Caco-2 (cell line): ENCODE data around the gene TMEM95. TPM values are rescaled to one million over a fixed set of nuclear protein-coding genes. Genes with fewer than 3 reads are reported as not detected.

ENCODE experiments used
- BruUV-seq: library from RNA; stranded (reverse); fragments of 400-500 nt; replicated peaks from 2 replicates; lab custom pipeline; 2021; lab: Mats Ljungman, UMichigan
- CTCF ChIA-PET: fragments of 300-600 bp; sonication (Branson Sonifier 250); formaldehyde crosslinking; loops from one replicate; lab custom pipeline; 2022; ENCODE audit warnings: antibody characterized with exemption; lab: Charles Lee
- POLR2A ChIA-PET: fragments of 300-600 bp; sonication (Branson Sonifier 250); formaldehyde crosslinking; loops from one replicate; lab custom pipeline; 2022; ENCODE audit warnings: antibody characterized with exemption; lab: Charles Lee
- DNase-seq, 2 experiments: peaks; one replicate each; pipeline versions ENCODE4 v3.0.0 to v3.0.0-alpha.2; 2020 to 2022
- H3K27me3 ChIP-seq: replicated peaks from 2 replicates; pipeline ENCODE4 v1.6.0; 2011; ENCODE audit warnings: low read length; ENCODE audit not compliant: control insufficient read depth, insufficient read depth
- H3K36me3 ChIP-seq: 2 replicates; pipeline ENCODE4 v1.5.1; 2011; ENCODE audit warnings: low read length; ENCODE audit not compliant: control insufficient read depth, insufficient read depth
- H3K4me1 ChIP-seq: fragments of 250-450 bp; sonication (Bioruptor Pico); 2 replicates; pipeline ENCODE4 v1.5.1; 2020; ENCODE audit warnings: mild to moderate bottlenecking
- H3K4me3 ChIP-seq: 2 replicates; pipeline ENCODE4 v1.5.1; 2011; ENCODE audit warnings: low read depth, mild to moderate bottlenecking, control low read depth, low read length
- H3K9me3 ChIP-seq: fragments of 250-450 bp; sonication (Bioruptor Pico); 2 replicates; pipeline ENCODE4 v1.5.1; 2020; ENCODE audit warnings: mild to moderate bottlenecking, moderate library complexity
- H3K27ac Mint-ChIP-seq: one replicate; pipeline ENCODE4 v1.8.0; 2022; ENCODE audit warnings: mixed read lengths; ENCODE audit not compliant: unreplicated experiment
- H3K27me3 Mint-ChIP-seq: one replicate; pipeline ENCODE4 v1.8.0; 2022; ENCODE audit warnings: mixed read lengths; ENCODE audit not compliant: insufficient read depth, unreplicated experiment
- H3K36me3 Mint-ChIP-seq: one replicate; pipeline ENCODE4 v1.8.0; 2022; ENCODE audit warnings: mild to moderate bottlenecking, mixed read lengths; ENCODE audit not compliant: insufficient read depth, unreplicated experiment
- H3K4me1 Mint-ChIP-seq: one replicate; pipeline ENCODE4 v1.8.0; 2022; ENCODE audit warnings: low read depth, mixed read lengths; ENCODE audit not compliant: unreplicated experiment
- H3K4me3 Mint-ChIP-seq: one replicate; pipeline ENCODE4 v1.8.0; 2022; ENCODE audit warnings: mild to moderate bottlenecking, moderate library complexity, mixed read lengths; ENCODE audit not compliant: unreplicated experiment
- H3K9me3 Mint-ChIP-seq: one replicate; pipeline ENCODE4 v1.8.0; 2022; ENCODE audit warnings: mixed read lengths; ENCODE audit not compliant: unreplicated experiment
- intact Hi-C: fragments of 100-400 bp; cut with micrococcal nuclease; formaldehyde crosslinking; loops from one replicate; pipeline ENCODE4 v1.10.0; 2022; ENCODE audit not compliant: unreplicated experiment
- total RNA-seq: library from RNA; stranded (reverse); gene quantifications from 2 replicates; pipeline ENCODE4 v1.2.3, GENCODE V29; 2022
- TF ChIP-seq, protein P1 (sequence below), 2 experiments: fragments of 200-600 bp in 1 of 2; IDR thresholded peaks; 1 replicate in 1 of 2; 2 replicates in 1 of 2; pipeline versions ENCODE4 v1.5.1 to v1.8.0; 2011 to 2022; ENCODE audit warnings: antibody characterized with exemption in 1 of 2, control low read depth in 1 of 2, inconsistent platforms in 1 of 2, low read depth in 1 of 2, low read length in 1 of 2, mild to moderate bottlenecking in 1 of 2, moderate library complexity in 1 of 2; ENCODE audit not compliant: insufficient read depth in 1 of 2, severe bottlenecking in 1 of 2, unreplicated experiment in 1 of 2

TMEM95 gene
- total RNA-seq, 1 experiment from 2014 or later: not detected

DNA sequence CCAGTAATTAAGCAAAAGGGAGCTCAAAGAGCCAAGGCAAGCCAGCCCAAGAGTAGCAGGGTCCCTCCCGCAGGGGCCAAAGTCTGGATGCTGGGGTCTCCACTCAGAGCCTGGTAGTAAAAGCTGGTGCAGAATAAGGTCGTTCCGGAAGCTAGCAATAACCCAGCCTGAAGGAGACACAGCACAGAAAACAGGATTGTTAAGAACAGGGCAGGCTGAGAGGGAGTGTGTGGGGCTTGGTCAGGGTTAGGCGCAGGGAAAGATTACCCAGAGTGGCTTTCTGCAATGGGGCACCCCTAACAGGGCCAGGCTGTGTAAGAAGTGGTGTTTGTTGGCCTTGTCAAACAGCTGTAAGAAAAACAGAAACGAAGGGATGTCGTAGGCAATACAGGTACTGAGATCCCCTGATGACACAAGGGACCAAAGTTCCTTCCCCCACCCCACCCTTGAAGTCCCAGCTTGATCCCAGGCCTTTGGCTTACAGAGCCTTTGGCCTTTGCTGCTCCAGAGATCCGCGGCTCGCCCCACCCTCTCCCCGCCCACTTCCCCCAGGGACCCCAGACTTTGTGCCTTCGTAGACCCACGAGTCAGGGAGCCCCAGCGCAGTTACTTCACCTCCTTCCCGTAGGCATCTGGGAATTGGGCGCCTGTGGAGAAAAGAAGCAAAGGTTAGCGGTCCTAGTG, 48.2 kb downstream of the TMEM95 start:
- TF ChIP-seq, protein P1, sequence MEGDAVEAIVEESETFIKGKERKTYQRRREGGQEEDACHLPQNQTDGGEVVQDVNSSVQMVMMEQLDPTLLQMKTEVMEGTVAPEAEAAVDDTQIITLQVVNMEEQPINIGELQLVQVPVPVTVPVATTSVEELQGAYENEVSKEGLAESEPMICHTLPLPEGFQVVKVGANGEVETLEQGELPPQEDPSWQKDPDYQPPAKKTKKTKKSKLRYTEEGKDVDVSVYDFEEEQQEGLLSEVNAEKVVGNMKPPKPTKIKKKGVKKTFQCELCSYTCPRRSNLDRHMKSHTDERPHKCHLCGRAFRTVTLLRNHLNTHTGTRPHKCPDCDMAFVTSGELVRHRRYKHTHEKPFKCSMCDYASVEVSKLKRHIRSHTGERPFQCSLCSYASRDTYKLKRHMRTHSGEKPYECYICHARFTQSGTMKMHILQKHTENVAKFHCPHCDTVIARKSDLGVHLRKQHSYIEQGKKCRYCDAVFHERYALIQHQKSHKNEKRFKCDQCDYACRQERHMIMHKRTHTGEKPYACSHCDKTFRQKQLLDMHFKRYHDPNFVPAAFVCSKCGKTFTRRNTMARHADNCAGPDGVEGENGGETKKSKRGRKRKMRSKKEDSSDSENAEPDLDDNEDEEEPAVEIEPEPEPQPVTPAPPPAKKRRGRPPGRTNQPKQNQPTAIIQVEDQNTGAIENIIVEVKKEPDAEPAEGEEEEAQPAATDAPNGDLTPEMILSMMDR (IDR thresholded peaks at IDR 0.05; ENCODE audit: insufficient read depth in 1 of 2, low read depth in 1 of 2, low read length in 1 of 2, severe bottlenecking in 1 of 2, unreplicated experiment in 1 of 2): no peak
- Histone ChIP-seq H3K4me1 (no peaks in the 10 kb centered on the region), H3K36me3 (no peaks in the 10 kb centered on the region), H3K27me3 (no peaks in the 10 kb centered on the region), H3K9me3 (no peaks in the 10 kb centered on the region), H3K4me3 (peak overlapping the region; percentile 40)
- TSS peak; percentile 82 for BruUV-seq
- ChIA-PET CTCF (interaction anchor here (1.2 to 1.8 kb wide), 3 partner anchors 9 to 157 kb away, joined by 6 to 15 read pairs (median 6); partner anchors contain the start of genes PLSCR3 and TMEM102), POLR2A (interaction anchor here (1.0 to 2.4 kb wide), 5 partner anchors 9 to 171 kb away, joined by 5 to 38 read pairs (median 11); partner anchors contain the start of genes NEURL4, PLSCR3, TMEM102 and TNK1)
- peaks cover 6% of the 10 kb centered on the region for H3K36me3 Mint-ChIP-seq
- peak overlapping the region; percentile 76 for H3K4me3 Mint-ChIP-seq
- intact Hi-C loops: no loop called here
- peak; percentile 34 to 74 for DNase-seq
- H3K9me3 Mint-ChIP-seq: no peaks in the 10 kb centered on the region
- no peaks in the 10 kb centered on the region for H3K27me3 Mint-ChIP-seq
- peak overlapping the region; percentile 76 for H3K27ac Mint-ChIP-seq
- peaks cover 8% of the 10 kb centered on the region for H3K4me1 Mint-ChIP-seq

DNA sequence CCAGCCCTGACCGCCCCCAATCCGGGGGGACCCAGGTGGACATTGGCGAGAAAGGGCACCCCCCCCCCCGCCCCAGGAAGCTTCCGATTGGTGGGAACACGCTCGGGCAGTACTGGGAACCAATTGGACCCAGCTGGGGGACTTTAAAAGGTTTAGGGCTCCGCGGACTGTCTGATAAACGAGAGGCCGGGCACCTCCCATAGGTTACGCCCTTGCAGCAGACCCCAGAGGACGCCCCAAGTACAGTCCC, 48.7 kb downstream of the TMEM95 start:
- Histone ChIP-seq H3K9me3 (no peaks in the 10 kb centered on the region), H3K4me3 (peak overlapping the region; percentile 40), H3K4me1 (no peaks in the 10 kb centered on the region), H3K27me3 (no peaks in the 10 kb centered on the region), H3K36me3 (no peaks in the 10 kb centered on the region)
- Mint-ChIP-seq H3K36me3 (peaks cover 6% of the 10 kb centered on the region), H3K4me1 (peaks cover 8% of the 10 kb centered on the region), H3K9me3 (no peaks in the 10 kb centered on the region), H3K27ac (peak overlapping the region; percentile 76), H3K27me3 (no peaks in the 10 kb centered on the region), H3K4me3 (peak overlapping the region; percentile 76)
- POLR2A ChIA-PET: interaction anchor here (0.5 to 2.4 kb wide), 9 partner anchors 10 to 433 kb away, joined by 3 to 38 read pairs (median 5); partner anchors contain the start of genes NEURL4, PLSCR3, POLR2A and TMEM102
- intact Hi-C loops: no loop called here
- no peak for DNase-seq
- BruUV-seq: no TSS peak
- CTCF ChIA-PET: interaction anchor here (0.6 to 1.8 kb wide), 7 partner anchors 9 to 313 kb away, joined by 3 to 15 read pairs (median 6); partner anchors contain the start of genes DNAH2, NEURL4, PLSCR3 and TMEM102
- TF ChIP-seq, protein P1 (IDR thresholded peaks at IDR 0.05; ENCODE audit: insufficient read depth in 1 of 2, low read depth in 1 of 2, low read length in 1 of 2, severe bottlenecking in 1 of 2, unreplicated experiment in 1 of 2): no peak

DNA sequence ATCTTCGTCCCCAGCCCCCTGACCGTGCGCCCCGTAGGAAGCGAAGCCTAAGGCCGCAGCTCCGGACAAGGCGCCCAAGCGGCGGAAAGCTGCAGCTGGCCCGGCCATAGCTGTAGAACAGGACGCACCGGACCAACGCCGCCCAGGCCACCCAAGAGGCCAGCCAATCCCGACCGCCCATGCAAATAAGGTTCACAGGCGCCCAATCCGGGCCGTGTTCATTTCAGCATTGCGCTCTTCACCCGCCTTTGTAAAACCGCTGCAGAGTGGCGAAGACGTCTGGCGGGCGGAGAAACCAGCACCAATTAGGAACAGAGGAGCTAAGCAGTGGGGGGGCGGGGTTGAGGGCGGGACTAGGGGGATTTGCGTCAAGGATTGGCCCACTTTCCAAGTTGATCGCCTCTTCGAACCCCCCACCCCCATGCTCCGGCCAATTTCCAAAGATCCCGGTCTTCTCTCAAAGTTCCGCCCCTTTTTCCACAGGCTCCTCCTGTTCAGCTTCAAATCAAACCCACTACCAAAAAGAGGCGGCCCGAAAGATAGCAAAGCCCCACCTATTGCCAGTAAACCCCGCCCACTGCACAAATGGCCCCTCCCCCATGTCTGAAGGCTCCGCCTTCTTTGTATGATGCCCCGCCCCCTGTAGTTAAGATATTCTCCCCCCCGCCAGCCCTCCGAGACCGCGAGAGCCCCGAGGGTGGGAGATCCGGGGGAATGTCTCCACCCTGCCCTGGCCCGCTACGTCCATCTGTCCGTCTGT, 49.2 kb downstream of the TMEM95 start, which contains the start of gene TMEM256:
TMEM256 (minus strand) TSS at position 121 of the 760 bp plus-strand sequence; CDS start at position 108, 13 bp downstream.
- Histone ChIP-seq H3K36me3 (no peaks in the 10 kb centered on the region), H3K4me1 (no peaks in the 10 kb centered on the region), H3K9me3 (no peaks in the 10 kb centered on the region), H3K27me3 (no peaks in the 10 kb centered on the region), H3K4me3 (peak within 1 kb of the TSS; percentile 53)
- no peaks in the 10 kb centered on the region for H3K9me3 Mint-ChIP-seq
- POLR2A ChIA-PET: interaction anchor here (0.5 to 2.4 kb wide), 12 partner anchors 10 to 433 kb away, joined by 3 to 38 read pairs (median 4); partner anchors contain the start of genes MPDU1, NEURL4, PLSCR3 and POLR2A
- peaks cover 8% of the 10 kb centered on the region for H3K4me1 Mint-ChIP-seq
- intact Hi-C loops: loop anchor here (1.0 to 2.0 kb wide), 3 partner anchors 24 to 53 kb away; partner anchors contain the start of gene TMEM102
- H3K27me3 Mint-ChIP-seq: no peaks in the 10 kb centered on the region
- peaks cover 6% of the 10 kb centered on the region for H3K36me3 Mint-ChIP-seq
- peak; percentile 93 to 96 for DNase-seq
- TF ChIP-seq, protein P1 (IDR thresholded peaks at IDR 0.05; ENCODE audit: insufficient read depth in 1 of 2, low read depth in 1 of 2, low read length in 1 of 2, severe bottlenecking in 1 of 2, unreplicated experiment in 1 of 2): no peak
- BruUV-seq: no TSS peak
- H3K27ac Mint-ChIP-seq: peak within 1 kb of the TSS; percentile 76
- CTCF ChIA-PET: interaction anchor here (0.6 to 1.8 kb wide), 7 partner anchors 10 to 313 kb away, joined by 3 to 15 read pairs (median 6); partner anchors contain the start of genes DNAH2, NEURL4, PLSCR3 and TMEM102
- H3K4me3 Mint-ChIP-seq: peak within 1 kb of the TSS; percentile 76
